Activated naive CD8-positive, alpha-beta T cell treated with anti-CD3 and anti-CD28 coated beads, Interleukin-2, amount 10 ng/mL, durations not matched to agents 7 days and 5 days (primary cell): ENCODE measurements around the gene PTBP3. TPM values are rescaled to one million over a fixed set of nuclear protein-coding genes. Genes with fewer than 3 reads are reported as not detected.

ENCODE experiments used
- ATAC-seq: fragments of 150-1000 bp; cut with Tn5 transposase; one replicate; pipeline ENCODE4 v1.10.0; 2021; ENCODE audit warnings: low read depth, moderate library complexity
- POLR2A ChIA-PET: fragments of 350-600 bp; sonication (Branson Sonifier 250); formaldehyde crosslinking; loops from one replicate; lab custom pipeline; 2021; ENCODE audit warnings: antibody characterized with exemption; lab: Charles Lee
- DNase-seq: peaks from one replicate; pipeline ENCODE4 v3.0.0; 2021
- H3K27ac Mint-ChIP-seq: one replicate; pipeline ENCODE4 v1.8.0; 2022; ENCODE audit warnings: mild to moderate bottlenecking, mixed read lengths
- H3K27me3 Mint-ChIP-seq: one replicate; pipeline ENCODE4 v1.8.0; 2022; ENCODE audit warnings: mild to moderate bottlenecking, moderate library complexity, mixed read lengths
- H3K36me3 Mint-ChIP-seq: one replicate; pipeline ENCODE4 v1.8.0; 2021; ENCODE audit warnings: mild to moderate bottlenecking, mixed read lengths
- H3K4me1 Mint-ChIP-seq: one replicate; pipeline ENCODE4 v1.8.0; 2021; ENCODE audit warnings: mixed read lengths
- H3K4me3 Mint-ChIP-seq: one replicate; pipeline ENCODE4 v1.8.0; 2022; ENCODE audit warnings: mild to moderate bottlenecking, moderate library complexity, mixed read lengths
- H3K9me3 Mint-ChIP-seq: one replicate; pipeline ENCODE4 v1.8.0; 2021; ENCODE audit warnings: mixed read lengths
- total RNA-seq, 2 experiments: library from RNA; stranded (reverse); gene quantifications; one replicate each; pipeline ENCODE4 v1.2.3, GENCODE V29; 2021

PTBP3 gene
- total RNA-seq, 2 experiments from 2014 or later, result 144 to 155 TPM

DNA sequence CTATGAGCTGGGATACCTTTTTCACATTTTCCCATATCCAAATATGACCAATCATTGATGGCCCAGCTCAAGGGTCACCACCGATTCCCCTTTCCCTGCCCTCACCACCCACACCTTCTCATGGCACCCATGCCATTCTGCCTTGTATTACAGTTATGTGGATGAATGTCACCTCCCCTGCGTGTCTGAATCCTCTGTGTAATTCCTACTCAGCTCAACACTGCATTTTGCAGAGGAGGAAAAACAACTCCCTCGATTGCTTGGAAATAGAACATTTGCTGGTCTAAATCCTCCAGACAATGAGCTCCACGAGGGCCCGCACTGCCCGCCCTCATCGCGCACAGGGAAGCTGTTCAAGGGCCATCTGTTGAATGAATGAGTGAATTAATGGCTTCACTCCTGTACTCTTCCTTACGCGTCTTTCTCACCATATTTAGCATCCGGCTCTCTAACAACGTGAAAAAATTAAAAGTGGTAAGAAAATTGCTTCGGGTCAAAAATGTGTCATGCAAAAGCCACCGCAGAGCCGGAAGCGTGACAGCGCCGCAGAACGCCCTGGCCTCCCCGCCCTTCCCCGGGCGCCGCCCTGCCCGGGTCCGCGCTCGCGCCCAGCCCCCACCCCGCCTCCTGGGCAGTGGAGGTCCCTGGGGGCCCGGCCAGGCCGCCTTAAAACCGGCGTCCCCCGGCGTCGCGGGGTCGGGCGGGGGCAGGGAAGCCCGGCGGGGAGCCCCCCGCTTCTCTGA is 159.0 kb downstream of the PTBP3 start:
- POLR2A ChIA-PET, result interaction anchor here (0.9 to 1.7 kb wide), 5 partner anchors 10 to 205 kb away, joined by 3 to 10 read pairs (median 4); partner anchors contain the start of gene PTBP3
- peaks cover 56% of the 10 kb centered on the region for H3K4me1 Mint-ChIP-seq
- peak overlapping the region; percentile 89 for H3K4me3 Mint-ChIP-seq
- peak overlapping the region; percentile 88 for H3K27ac Mint-ChIP-seq
- H3K9me3 Mint-ChIP-seq, result peaks cover 6% of the 10 kb centered on the region
- peaks cover 17% of the 10 kb centered on the region for H3K27me3 Mint-ChIP-seq
- H3K36me3 Mint-ChIP-seq, result peaks cover 31% of the 10 kb centered on the region
- ATAC-seq, result peak; percentile 79
- peak; percentile 86 for DNase-seq

DNA sequence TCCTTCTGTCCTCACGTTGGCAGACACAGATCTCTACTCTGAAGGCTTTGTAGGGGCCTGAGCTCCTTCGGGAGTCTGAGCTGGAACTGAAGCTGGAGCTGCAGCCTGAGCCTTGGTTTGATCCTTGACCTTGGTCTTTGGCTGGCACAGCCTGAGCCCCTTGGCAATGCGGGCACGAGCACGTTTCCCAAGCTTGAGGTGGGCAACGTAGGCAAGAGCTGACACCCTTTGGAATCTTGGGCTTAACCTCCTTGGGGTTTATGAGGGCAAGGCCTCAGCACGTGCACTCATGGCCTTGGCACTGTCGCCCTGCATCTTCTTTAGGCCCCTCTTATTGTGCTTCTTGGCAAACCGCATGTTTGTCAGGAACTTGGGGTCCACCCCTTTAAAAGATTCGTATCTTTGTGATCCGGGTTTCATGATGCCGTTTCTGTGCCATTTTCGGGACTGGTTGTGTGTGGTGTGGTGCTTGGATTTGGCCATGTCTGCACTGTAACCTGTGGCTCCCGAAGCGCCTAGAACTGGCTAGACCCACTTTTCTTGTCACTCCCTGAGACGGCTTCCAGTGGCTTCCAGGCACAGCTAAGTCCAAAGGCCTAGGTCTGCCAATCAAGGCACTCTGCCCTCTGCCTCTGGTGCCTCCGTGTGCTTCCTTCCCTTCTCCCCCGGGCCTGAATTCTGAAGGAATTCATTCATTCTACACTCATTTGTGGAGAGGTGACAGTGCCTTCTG is 159.8 kb downstream of the PTBP3 start:
- DNase-seq (no peak), ATAC-seq (no peak)
- Mint-ChIP-seq H3K27me3 (peaks cover 17% of the 10 kb centered on the region), H3K4me3 (peak overlapping the region; percentile 89), H3K36me3 (peaks cover 35% of the 10 kb centered on the region), H3K27ac (peak overlapping the region; percentile 88), H3K4me1 (peaks cover 63% of the 10 kb centered on the region), H3K9me3 (peaks cover 6% of the 10 kb centered on the region)
- POLR2A ChIA-PET, result interaction anchor here (0.9 to 1.7 kb wide), 5 partner anchors 9 to 205 kb away, joined by 3 to 10 read pairs (median 4); partner anchors contain the start of gene PTBP3

DNA sequence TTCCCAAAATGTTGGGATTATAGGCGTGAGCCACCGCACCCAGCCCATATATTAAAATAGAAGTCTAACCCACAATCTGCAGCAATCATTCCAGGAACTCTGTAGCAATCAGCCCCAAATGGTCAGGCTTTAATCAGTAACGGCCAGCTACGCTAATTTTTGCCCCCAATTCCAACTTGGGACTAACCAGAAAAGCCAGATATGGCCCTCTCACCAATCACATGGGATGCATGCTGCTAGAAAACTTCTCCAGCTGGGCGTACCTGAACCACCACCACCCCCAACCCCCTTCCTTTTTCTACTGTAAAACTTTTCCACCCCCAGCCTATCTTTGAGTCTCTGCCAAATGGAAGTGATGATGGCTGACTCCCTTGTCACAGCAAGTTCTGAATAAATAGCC is 162.5 kb downstream of the PTBP3 start:
- DNase-seq, result no peak
- POLR2A ChIA-PET, result no interaction called here
- H3K4me3 Mint-ChIP-seq, result no peak overlapping the region
- H3K27ac Mint-ChIP-seq, result no peak overlapping the region
- peaks cover 6% of the 10 kb centered on the region for H3K9me3 Mint-ChIP-seq
- peaks cover 39% of the 10 kb centered on the region for H3K36me3 Mint-ChIP-seq
- ATAC-seq, result no peak
- H3K4me1 Mint-ChIP-seq, result peaks cover 52% of the 10 kb centered on the region
- peaks cover 2% of the 10 kb centered on the region for H3K27me3 Mint-ChIP-seq

DNA sequence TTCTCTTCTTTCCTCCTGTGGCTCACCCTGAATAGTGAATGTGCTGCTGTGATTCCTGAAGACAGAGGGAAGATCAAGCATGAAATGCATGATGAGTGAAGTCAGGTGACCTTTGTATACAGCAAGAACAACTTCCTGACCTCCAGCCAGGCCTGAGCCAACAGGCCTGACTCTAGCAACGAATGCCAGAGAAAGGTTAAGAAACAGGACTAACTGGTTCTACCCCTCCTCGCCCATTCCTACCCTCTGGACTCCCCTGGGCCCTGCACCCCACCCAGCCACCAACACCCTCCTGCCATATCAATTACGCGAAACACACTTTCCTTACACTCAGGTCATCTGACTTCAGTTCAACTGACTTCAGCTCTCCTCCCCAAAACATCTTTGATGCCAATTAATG is 163.2 kb downstream of the PTBP3 start:
- POLR2A ChIA-PET, result no interaction called here
- Mint-ChIP-seq H3K4me3 (no peak overlapping the region), H3K36me3 (peaks cover 39% of the 10 kb centered on the region), H3K27me3 (no peaks in the 10 kb centered on the region), H3K4me1 (peaks cover 48% of the 10 kb centered on the region), H3K27ac (no peak overlapping the region), H3K9me3 (peaks cover 6% of the 10 kb centered on the region)
- DNase-seq (no peak), ATAC-seq (no peak)

DNA sequence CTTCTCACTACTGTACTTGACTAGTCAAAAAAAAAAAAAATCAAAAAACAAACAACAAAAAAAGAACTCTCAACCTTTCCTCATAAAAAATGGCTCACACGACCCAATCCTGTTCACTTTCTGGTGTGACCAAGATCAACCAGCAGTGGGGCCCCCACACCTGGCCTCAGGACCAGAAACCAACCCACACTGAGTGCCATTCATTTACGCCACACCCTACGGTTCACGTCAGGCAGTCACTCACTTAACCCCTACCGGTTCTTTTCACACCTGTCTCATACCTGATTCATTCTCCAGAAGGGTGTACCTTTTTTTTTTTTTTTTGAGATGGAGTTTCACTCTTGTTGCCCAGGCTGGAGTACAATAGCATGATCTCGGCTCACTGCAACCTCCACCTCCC is 164.1 kb downstream of the PTBP3 start:
- peaks cover 38% of the 10 kb centered on the region for H3K36me3 Mint-ChIP-seq
- H3K27ac Mint-ChIP-seq, result no peak overlapping the region
- H3K27me3 Mint-ChIP-seq, result no peaks in the 10 kb centered on the region
- DNase-seq (no peak), ATAC-seq (no peak)
- POLR2A ChIA-PET, result no interaction called here
- peaks cover 47% of the 10 kb centered on the region for H3K4me1 Mint-ChIP-seq
- peaks cover 6% of the 10 kb centered on the region for H3K9me3 Mint-ChIP-seq
- H3K4me3 Mint-ChIP-seq, result no peak overlapping the region

DNA sequence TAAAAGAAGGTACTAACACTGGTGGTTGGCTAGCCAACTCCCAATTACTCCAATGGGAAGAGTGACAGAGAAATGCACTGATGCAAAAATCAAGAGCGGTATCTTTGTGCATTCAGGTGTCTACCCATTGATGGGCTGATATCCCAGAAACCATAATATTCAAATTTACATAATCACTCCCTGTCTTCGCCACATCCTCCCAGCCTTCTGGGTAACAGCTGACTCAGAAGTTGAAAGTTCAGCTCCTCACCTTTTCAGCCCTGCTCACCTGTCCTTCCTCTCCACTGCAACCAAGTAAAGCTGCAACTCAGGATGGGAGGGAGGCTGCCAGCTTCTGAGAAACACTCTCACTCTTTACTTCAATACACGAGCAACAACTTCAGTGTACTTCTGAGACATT is 165.2 kb downstream of the PTBP3 start:
- Mint-ChIP-seq H3K4me1 (peaks cover 39% of the 10 kb centered on the region), H3K27me3 (no peaks in the 10 kb centered on the region), H3K36me3 (peaks cover 33% of the 10 kb centered on the region), H3K27ac (no peak overlapping the region), H3K9me3 (peaks cover 6% of the 10 kb centered on the region), H3K4me3 (no peak overlapping the region)
- DNase-seq (no peak), ATAC-seq (peak; percentile 60)
- POLR2A ChIA-PET, result interaction anchor here (0.7 kb wide), 1 partner anchor 26 kb away, joined by 3 read pairs; no protein-coding TSS in a partner anchor

Other genes starting within 250 kb of the PTBP3 start
- 1 to 10 TPM; 8.3 to 8.7 TPM for gene SUSD1, start 158.3 kb downstream of the PTBP3 start, total RNA-seq
- 10 to 100 TPM; 20.1 to 21.6 TPM for gene HSDL2, start 46.5 kb upstream of the PTBP3 start, total RNA-seq
- 10 to 100 TPM; 13.3 to 15.0 TPM for gene KIAA1958, start 153.2 kb upstream of the PTBP3 start, total RNA-seq